Neuronal stem cell (in vitro differentiated cells): ENCODE data around the gene MAML2.

ENCODE experiments used
- DNase-seq: peaks from one replicate; pipeline ENCODE4 v3.0.0-alpha.2; 2013; ENCODE audit warnings: low spot score
- H2AFZ ChIP-seq: one replicate; pipeline ENCODE4 v1.6.1; 2013; ENCODE audit warnings: mild to moderate bottlenecking, low read length, inconsistent platforms
- H2AK5ac ChIP-seq: 2 replicates; pipeline ENCODE4 v1.6.1; 2013; ENCODE audit warnings: low read depth, mild to moderate bottlenecking, inconsistent platforms, low read length, moderate library complexity, mixed read lengths
- H2BK120ac ChIP-seq: 2 replicates; pipeline ENCODE4 v1.6.1; 2013; ENCODE audit warnings: low read depth, mild to moderate bottlenecking, inconsistent platforms, low read length, moderate library complexity, mixed read lengths
- H2BK12ac ChIP-seq: one replicate; pipeline ENCODE4 v1.6.1; 2013; ENCODE audit warnings: low read length, inconsistent platforms
- H2BK15ac ChIP-seq: 2 replicates; pipeline ENCODE4 v1.6.1; 2013; ENCODE audit warnings: mild to moderate bottlenecking, low read length, inconsistent platforms, mixed read lengths
- H2BK5ac ChIP-seq: one replicate; pipeline ENCODE4 v1.6.1; 2013; ENCODE audit warnings: inconsistent platforms, mild to moderate bottlenecking, low read length, moderate library complexity
- H3K14ac ChIP-seq: one replicate; pipeline ENCODE4 v1.6.1; 2013; ENCODE audit warnings: low read length, inconsistent platforms
- H3K18ac ChIP-seq: 2 replicates; pipeline ENCODE4 v1.6.1; 2013; ENCODE audit warnings: low read length, inconsistent platforms
- H3K23ac ChIP-seq: 2 replicates; pipeline ENCODE4 v1.6.1; 2013; ENCODE audit warnings: low read depth, mild to moderate bottlenecking, mixed read lengths, low read length, inconsistent platforms; ENCODE audit not compliant: poor library complexity
- H3K27ac ChIP-seq: replicated peaks from 3 replicates; pipeline ENCODE4 v1.5.1; 2013; ENCODE audit warnings: low read length, inconsistent platforms
- H3K27me3 ChIP-seq, 3 experiments: 2 replicates each; pipeline ENCODE4 v1.6.1; 2013; ENCODE audit warnings: low read length in 3 of 3, mild to moderate bottlenecking in 2 of 3, inconsistent platforms in 1 of 3, low read depth in 1 of 3, mixed read lengths in 1 of 3, moderate library complexity in 1 of 3; ENCODE audit not compliant: control insufficient read depth in 3 of 3, insufficient read depth in 3 of 3
- H3K36me3 ChIP-seq, 2 donors: replicated peaks in 1 of 2; 2 replicates each; pipeline ENCODE4 v1.6.1; 2013; ENCODE audit warnings: low read length in 2 of 2; ENCODE audit not compliant: control insufficient read depth in 2 of 2, insufficient read depth in 2 of 2
- H3K4ac ChIP-seq: 2 replicates; pipeline ENCODE4 v1.6.1; 2013; ENCODE audit warnings: inconsistent platforms, mild to moderate bottlenecking, low read length, moderate library complexity
- H3K4me1 ChIP-seq, 2 donors: 1 replicate in 1 of 2; 2 replicates in 1 of 2; pipeline ENCODE4 v1.6.1; 2013; ENCODE audit warnings: low read length in 2 of 2, low read depth in 1 of 2; ENCODE audit not compliant: control insufficient read depth in 2 of 2, insufficient read depth in 1 of 2
- H3K4me2 ChIP-seq: one replicate; pipeline ENCODE4 v1.6.1; 2013; ENCODE audit warnings: mild to moderate bottlenecking, low read length, inconsistent platforms; ENCODE audit not compliant: insufficient read depth, poor library complexity, severe bottlenecking
- H3K4me3 ChIP-seq, 2 donors: 2 replicates each; pipeline ENCODE4 v1.5.1; 2013; ENCODE audit warnings: low read length in 2 of 2, mild to moderate bottlenecking in 2 of 2, inconsistent platforms in 1 of 2, moderate library complexity in 1 of 2
- H3K79me1 ChIP-seq: one replicate; pipeline ENCODE4 v1.6.1; 2013; ENCODE audit warnings: low read depth, mild to moderate bottlenecking, inconsistent platforms, low read length, moderate library complexity
- H3K9ac ChIP-seq: one replicate; pipeline ENCODE4 v1.6.1; 2013; ENCODE audit warnings: mild to moderate bottlenecking, low read depth, low read length, inconsistent platforms; ENCODE audit not compliant: poor library complexity
- H3K9me3 ChIP-seq, 2 donors: replicated peaks in 1 of 2; 2 replicates each; pipeline versions ENCODE3 to v1.6.1; 2013; ENCODE audit warnings: low read length in 2 of 2, mild to moderate bottlenecking in 2 of 2, inconsistent platforms in 1 of 2, low read depth in 1 of 2, mixed read lengths in 1 of 2, moderate library complexity in 1 of 2; ENCODE audit not compliant: control insufficient read depth in 2 of 2, insufficient read depth in 1 of 2
- H4K8ac ChIP-seq: one replicate; pipeline ENCODE4 v1.6.1; 2013; ENCODE audit warnings: low read depth, mild to moderate bottlenecking, inconsistent platforms, low read length, moderate library complexity
- H4K91ac ChIP-seq: one replicate; pipeline ENCODE4 v1.6.1; 2013; ENCODE audit warnings: low read length, low read depth, mild to moderate bottlenecking, inconsistent platforms; ENCODE audit not compliant: poor library complexity
- WGBS, 2 donors: extraction: QIAGEN DNeasy Blood & Tissue Kit; methylation state at CpG; one replicate each; pipeline ENCODE4 v1.1.7; 2013; ENCODE audit warnings: missing lambda C conversion rate in 2 of 2, mixed read lengths in 1 of 2; ENCODE audit not compliant: insufficient read length in 2 of 2, insufficient replicate concordance in 1 of 2; ENCODE audit errors: extremely low coverage in 2 of 2; 5-methylcytosine and 5-hydroxymethylcytosine counted together

The MAML2 gene

DNA sequence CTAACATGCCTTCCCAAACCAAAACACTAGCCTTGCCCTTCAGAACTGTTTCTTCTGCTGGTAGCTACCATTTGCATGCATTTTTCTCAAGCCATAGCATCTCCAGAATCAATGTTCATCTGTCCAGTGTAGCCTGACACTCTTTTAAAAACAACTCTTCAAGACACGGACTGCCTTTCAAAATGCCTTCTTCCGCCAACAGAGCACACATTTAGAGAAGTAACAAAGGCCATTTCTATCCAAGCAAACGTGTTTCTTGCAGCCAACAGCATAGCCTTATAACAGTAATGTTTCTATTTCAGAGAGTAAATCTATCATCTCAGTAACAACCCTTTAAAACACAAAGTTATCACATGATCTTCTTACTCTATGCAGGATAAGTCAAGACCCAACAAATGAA, 275.8 kb downstream of the MAML2 start:
- H3K14ac ChIP-seq, result no peak overlapping the region
- H3K4ac ChIP-seq, result no peak overlapping the region
- H4K91ac ChIP-seq, result no peak overlapping the region
- H3K23ac ChIP-seq, result no peak overlapping the region
- H2AK5ac ChIP-seq, result no peak overlapping the region
- H3K27me3 ChIP-seq, result no peaks in the 10 kb centered on the region
- H2BK120ac ChIP-seq, result no peak overlapping the region
- H3K9ac ChIP-seq, result no peak overlapping the region
- H4K8ac ChIP-seq, result no peak overlapping the region
- no peaks in the 10 kb centered on the region for H3K79me1 ChIP-seq
- H2AFZ ChIP-seq, result no peak overlapping the region
- H2BK12ac ChIP-seq, result no peak overlapping the region
- peaks cover 0 to 4% of the 10 kb centered on the region in 2 donors for H3K9me3 ChIP-seq
- H2BK15ac ChIP-seq, result no peak overlapping the region
- H2BK5ac ChIP-seq, result no peak overlapping the region
- no CpG with 5 or more reads among the region's 3 CpGs for WGBS, 2 donors
- DNase-seq, result no peak
- no peak overlapping the region for H3K27ac ChIP-seq
- peaks cover 4 to 7% of the 10 kb centered on the region in 2 donors for H3K4me1 ChIP-seq
- H3K4me2 ChIP-seq, result no peak overlapping the region
- no peak overlapping the region for H3K18ac ChIP-seq
- H3K36me3 ChIP-seq, result no peaks in the 10 kb centered on the region
- no peak overlapping the region for H3K4me3 ChIP-seq

GRCh38 chr11:96065379-96065778, 277.6 kb downstream of the MAML2 start:
- H4K8ac ChIP-seq, result no peak overlapping the region
- H3K27ac ChIP-seq, result no peak overlapping the region
- no peak overlapping the region for H2AK5ac ChIP-seq
- peaks cover 4 to 7% of the 10 kb centered on the region in 2 donors for H3K4me1 ChIP-seq
- no CpG with 5 or more reads among the region's 3 CpGs for WGBS, 2 donors
- DNase-seq, result no peak
- no peak overlapping the region for H2BK15ac ChIP-seq
- no peak overlapping the region for H2BK12ac ChIP-seq
- no peak overlapping the region for H3K4ac ChIP-seq
- H3K23ac ChIP-seq, result no peak overlapping the region
- H3K4me3 ChIP-seq, result no peak overlapping the region
- H3K18ac ChIP-seq, result no peak overlapping the region
- no peak overlapping the region for H3K4me2 ChIP-seq
- no peak overlapping the region for H3K14ac ChIP-seq
- H2BK120ac ChIP-seq, result no peak overlapping the region
- no peak overlapping the region for H2AFZ ChIP-seq
- H3K9ac ChIP-seq, result no peak overlapping the region
- H4K91ac ChIP-seq, result no peak overlapping the region
- H3K79me1 ChIP-seq, result no peaks in the 10 kb centered on the region
- no peak overlapping the region for H2BK5ac ChIP-seq
- no peaks in the 10 kb centered on the region for H3K36me3 ChIP-seq
- no peaks in the 10 kb centered on the region for H3K27me3 ChIP-seq
- peaks cover 0 to 4% of the 10 kb centered on the region in 2 donors for H3K9me3 ChIP-seq

DNA sequence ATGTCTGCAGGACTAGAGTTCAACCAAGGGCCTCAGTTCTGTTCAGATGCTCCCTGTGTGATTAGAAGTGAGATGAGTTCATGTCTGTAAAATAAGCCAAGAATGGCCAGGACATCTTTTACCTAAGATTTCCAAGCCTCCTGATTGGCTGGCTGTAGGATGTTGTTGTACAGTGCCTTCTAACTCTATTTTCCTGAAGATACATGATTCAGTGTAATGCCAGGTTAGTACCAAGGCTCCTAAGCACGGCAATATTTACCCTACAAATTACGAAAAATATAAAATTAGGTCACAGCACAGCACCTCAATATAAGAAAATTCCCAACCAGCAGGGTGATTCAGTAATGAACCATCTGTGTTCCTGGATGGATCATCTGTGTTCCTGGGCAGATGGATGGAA, 279.1 kb downstream of the MAML2 start:
- Histone ChIP-seq H2BK15ac (no peak overlapping the region), H3K4me1 (peaks cover 4 to 7% of the 10 kb centered on the region in 2 donors), H2BK12ac (no peak overlapping the region), H4K91ac (no peak overlapping the region), H4K8ac (no peak overlapping the region), H3K9me3 (peaks cover 0 to 4% of the 10 kb centered on the region in 2 donors), H3K4ac (no peak overlapping the region), H2AFZ (no peak overlapping the region), H3K14ac (no peak overlapping the region), H3K36me3 (no peaks in the 10 kb centered on the region), H2BK120ac (no peak overlapping the region), H3K79me1 (no peaks in the 10 kb centered on the region), H3K27ac (no peak overlapping the region), H3K4me3 (no peak overlapping the region), H3K23ac (no peak overlapping the region), H3K18ac (no peak overlapping the region), H3K4me2 (no peak overlapping the region), H2BK5ac (no peak overlapping the region), H3K27me3 (no peaks in the 10 kb centered on the region), H3K9ac (no peak overlapping the region), H2AK5ac (no peak overlapping the region)
- WGBS, 2 donors, result no CpG with 5 or more reads among the region's 2 CpGs
- no peak for DNase-seq

GRCh38 chr11:96063053-96063452, 279.9 kb downstream of the MAML2 start:
- no peak overlapping the region for H3K18ac ChIP-seq

More at GRCh38 chr11:96063053-96063452, 279.9 kb downstream of the MAML2 start:
- no peak overlapping the region for H2BK120ac ChIP-seq
- no peak for DNase-seq
- no CpG with 5 or more reads among the region's 2 CpGs for WGBS, 2 donors
- no peak overlapping the region for H4K8ac ChIP-seq
- H3K27me3 ChIP-seq, result no peaks in the 10 kb centered on the region
- peaks cover 0 to 4% of the 10 kb centered on the region in 2 donors for H3K9me3 ChIP-seq
- H2BK15ac ChIP-seq, result no peak overlapping the region
- H3K4me3 ChIP-seq, result no peak overlapping the region
- no peak overlapping the region for H4K91ac ChIP-seq
- H2BK5ac ChIP-seq, result no peak overlapping the region
- no peak overlapping the region for H3K9ac ChIP-seq
- H3K27ac ChIP-seq, result no peak overlapping the region
- no peak overlapping the region for H2AK5ac ChIP-seq
- H3K4me2 ChIP-seq, result no peak overlapping the region
- no peak overlapping the region for H2AFZ ChIP-seq
- H3K4me1 ChIP-seq, result peaks cover 4 to 7% of the 10 kb centered on the region in 2 donors
- H3K36me3 ChIP-seq, result no peaks in the 10 kb centered on the region
- no peak overlapping the region for H2BK12ac ChIP-seq
- no peak overlapping the region for H3K4ac ChIP-seq
- no peak overlapping the region for H3K14ac ChIP-seq
- H3K79me1 ChIP-seq, result no peaks in the 10 kb centered on the region
- no peak overlapping the region for H3K23ac ChIP-seq
